ENCODE measurements around the gene FAM200B.

FAM200B gene

GRCh38 chr4:15736514-15737050 lies 55.0 kb downstream of the FAM200B start:
- H3K4me3 ChIP-seq (ENCODE audit: low read depth, low read length), result no peak overlapping the region
- no peak for DNase-seq (ENCODE audit: low read depth)

GRCh38 chr4:15737255-15737654 lies 55.6 kb downstream of the FAM200B start:
- no peak for DNase-seq (ENCODE audit: low read depth)
- no peak overlapping the region for H3K4me3 ChIP-seq (ENCODE audit: low read depth, low read length)
- TF ChIP-seq MAX (IDR thresholded peaks at IDR 0.05; ENCODE audit: low read depth, low read length) (no peak), CTCF (IDR thresholded peaks at IDR 0.05; ENCODE audit: low read depth, low read length) (peak; percentile 13), MYC (IDR thresholded peaks at IDR 0.05; ENCODE audit: low read depth, low read length) (no peak), POLR2A (IDR thresholded peaks at IDR 0.05; ENCODE audit: extremely low read depth, insufficient read length) (no peak)

More at GRCh38 chr4:15736514-15737050, 55.0 kb downstream of the FAM200B start:
- TF ChIP-seq POLR2A (IDR thresholded peaks at IDR 0.05; ENCODE audit: extremely low read depth, insufficient read length), result no peak
- TF ChIP-seq CTCF (IDR thresholded peaks at IDR 0.05; ENCODE audit: low read depth, low read length), result no peak
- TF ChIP-seq MAX (IDR thresholded peaks at IDR 0.05; ENCODE audit: low read depth, low read length), result no peak
- TF ChIP-seq MYC (IDR thresholded peaks at IDR 0.05; ENCODE audit: low read depth, low read length), result no peak

GRCh38 chr4:15738877-15739276 lies 57.2 kb downstream of the FAM200B start:
- no peak overlapping the region for H3K4me3 ChIP-seq (ENCODE audit: low read depth, low read length)
- no peak for DNase-seq (ENCODE audit: low read depth)
- no peak for TF ChIP-seq CTCF (IDR thresholded peaks at IDR 0.05; ENCODE audit: low read depth, low read length)
- no peak for TF ChIP-seq MYC (IDR thresholded peaks at IDR 0.05; ENCODE audit: low read depth, low read length)
- TF ChIP-seq MAX (IDR thresholded peaks at IDR 0.05; ENCODE audit: low read depth, low read length), result no peak
- no peak for TF ChIP-seq POLR2A (IDR thresholded peaks at IDR 0.05; ENCODE audit: extremely low read depth, insufficient read length)

Data from NB4 (cell line).